ENCODE measurements around the gene FOXP1.

The FOXP1 gene

DNA sequence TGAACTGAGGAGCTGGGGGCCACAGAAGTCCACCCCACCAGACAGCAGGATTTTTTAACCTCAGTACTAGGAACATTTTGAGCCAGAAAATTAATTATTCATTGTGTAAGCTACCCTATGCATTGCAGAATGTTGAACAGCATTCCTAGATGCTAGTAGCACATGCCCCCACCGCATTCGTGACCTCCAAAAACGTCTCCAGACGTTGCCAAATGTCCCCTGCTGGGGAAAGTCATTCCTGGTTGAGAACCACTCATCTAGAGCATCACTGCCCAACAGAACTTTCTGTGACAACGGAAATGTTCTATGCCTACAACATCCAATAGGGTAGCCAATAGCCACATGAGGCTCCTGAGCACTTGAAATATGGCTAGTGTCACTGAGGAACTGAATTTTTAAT lies 333.5 kb downstream of the FOXP1 start:
- no peak for DNase-seq

DNA sequence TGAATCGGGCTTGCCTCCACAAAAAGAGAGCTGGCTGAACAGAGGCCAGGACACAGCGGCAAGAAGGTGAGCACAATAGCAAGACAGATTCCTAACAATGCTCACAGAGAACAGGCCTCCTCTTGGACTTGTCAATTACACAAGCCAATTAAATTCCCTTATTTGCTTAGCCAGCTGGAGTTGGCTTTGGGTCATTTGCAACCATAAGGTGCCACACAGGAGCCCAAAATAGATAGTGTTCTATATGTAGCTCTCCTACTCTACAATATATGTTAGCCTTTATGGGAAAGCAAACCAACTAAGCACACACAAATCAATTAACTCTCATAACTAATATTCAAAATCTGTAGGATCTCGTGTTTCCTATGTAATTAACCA lies 335.6 kb downstream of the FOXP1 start:
- DNase-seq, result no peak

GRCh38 chr3:71247221-71247957 lies 336.1 kb downstream of the FOXP1 start:
- DNase-seq, result no peak

GRCh38 chr3:71245971-71246880 lies 337.3 kb downstream of the FOXP1 start:
- DNase-seq, result no peak

- DNase-seq, result no peak
Measured at GRCh38 chr3:71244826-71245488, 338.6 kb downstream of the FOXP1 start.

DNA sequence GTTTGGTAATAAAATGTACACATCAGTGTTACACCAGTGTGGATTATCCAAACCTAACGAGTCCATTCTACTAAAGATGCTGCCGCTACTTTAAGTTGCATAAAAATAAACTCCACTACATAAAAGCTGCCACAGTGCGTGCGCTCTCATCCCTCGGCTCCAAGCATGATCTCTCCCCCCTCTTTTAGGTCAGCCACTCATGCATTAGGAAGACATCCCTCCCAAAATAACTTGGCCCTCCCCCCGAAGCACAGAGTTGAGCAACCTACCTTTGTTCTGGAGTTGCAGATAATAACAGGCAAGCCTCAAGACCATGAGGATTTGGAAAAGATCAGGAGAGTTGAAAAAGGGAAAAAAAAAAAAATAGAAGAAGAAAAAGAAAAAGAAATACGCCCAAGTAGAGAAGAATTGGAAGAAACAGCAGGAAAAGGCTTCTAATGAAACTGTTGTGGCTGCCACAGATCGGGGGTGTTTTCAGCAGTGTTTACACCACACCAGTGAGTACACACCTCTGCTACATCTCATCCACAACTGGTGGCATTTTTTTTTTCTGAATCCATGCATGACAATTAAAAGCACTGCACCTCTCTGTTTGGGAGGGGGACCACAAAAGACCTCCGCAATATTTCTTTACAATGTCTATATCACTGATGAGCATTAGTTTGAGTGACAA lies 339.2 kb downstream of the FOXP1 start:
- no peak for DNase-seq

GRCh38 chr3:71243229-71243628 lies 340.3 kb downstream of the FOXP1 start:
- no peak for DNase-seq

GRCh38 chr3:71241981-71242560 lies 341.5 kb downstream of the FOXP1 start:
- no peak for DNase-seq

DNA sequence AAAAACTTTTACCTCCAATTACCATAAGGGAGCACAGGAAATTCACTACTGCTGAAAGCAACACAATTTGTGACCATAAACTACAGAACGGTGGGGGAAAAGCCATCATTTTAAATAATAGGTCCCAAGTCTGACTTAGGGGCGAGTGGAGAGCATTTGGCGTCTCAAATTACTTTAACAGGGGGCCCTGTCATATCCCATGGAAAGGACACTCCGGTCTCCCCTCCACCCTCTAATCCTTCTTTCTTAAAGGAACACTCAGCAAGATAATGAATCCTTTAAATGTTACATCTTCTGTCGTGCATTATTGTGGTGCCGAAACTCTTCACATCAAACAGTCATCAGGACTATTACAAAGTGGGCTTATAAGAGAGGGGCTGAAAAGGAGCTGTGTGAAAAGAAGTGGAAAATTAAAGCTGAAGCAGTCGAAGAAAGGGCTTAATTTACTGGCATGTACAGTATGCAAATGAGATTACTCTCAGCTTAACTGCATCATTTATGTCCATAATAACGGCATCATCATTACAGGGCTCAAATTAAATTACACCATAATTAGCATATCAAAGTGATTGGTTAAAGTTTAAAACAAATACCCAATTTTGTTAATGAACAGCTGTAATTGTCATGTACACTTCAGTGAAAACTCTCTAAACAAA lies 342.2 kb downstream of the FOXP1 start:
- DNase-seq, result no peak

GRCh38 chr3:71240034-71240433 lies 343.5 kb downstream of the FOXP1 start:
- no peak for DNase-seq

GRCh38 chr3:71238355-71238757 lies 345.2 kb downstream of the FOXP1 start:
- no peak for DNase-seq

DNA sequence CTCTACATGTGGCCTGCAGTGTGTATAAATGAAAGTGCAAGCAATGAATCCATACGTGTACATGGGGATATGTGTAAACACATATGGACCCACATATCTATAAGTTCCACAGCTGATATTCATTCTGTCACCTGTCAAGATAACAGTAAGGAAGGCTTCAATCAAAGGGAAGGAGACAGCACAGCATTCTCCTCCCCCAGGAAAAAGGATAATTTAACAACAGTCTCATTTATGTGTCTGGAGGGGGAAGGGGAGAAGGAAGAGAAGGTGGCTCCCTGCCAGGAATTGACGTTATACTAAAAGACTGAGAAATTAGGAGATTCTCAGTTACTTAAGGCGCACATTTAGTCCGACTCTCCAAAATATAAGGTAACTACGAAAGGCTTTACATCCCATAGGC lies 345.9 kb downstream of the FOXP1 start:
- no peak for DNase-seq

- DNase-seq, result no peak
Measured at GRCh38 chr3:71235846-71236245, 347.7 kb downstream of the FOXP1 start.

DNA sequence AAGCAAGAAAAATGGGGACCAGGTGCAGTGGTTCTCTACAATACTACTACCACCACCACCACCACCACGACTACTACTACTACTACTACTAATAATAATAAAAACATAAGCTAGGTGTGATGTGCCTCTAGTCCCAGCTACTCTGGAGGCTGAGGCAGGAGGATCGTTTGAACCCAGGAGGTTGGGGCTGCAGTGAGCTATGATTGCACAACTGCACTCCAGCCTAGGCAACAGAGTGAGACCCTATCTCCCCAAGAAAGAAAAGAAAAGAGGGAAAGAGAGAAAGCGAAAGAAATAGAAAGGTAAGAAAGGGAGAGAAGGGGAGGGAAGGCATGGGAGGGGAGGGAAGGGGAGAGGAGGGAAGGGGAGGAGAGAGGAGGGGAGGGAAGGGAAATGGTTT lies 350.6 kb downstream of the FOXP1 start:
- no peak for DNase-seq

- no peak for DNase-seq
Measured at GRCh38 chr3:71232175-71232679, 351.3 kb downstream of the FOXP1 start.

DNA sequence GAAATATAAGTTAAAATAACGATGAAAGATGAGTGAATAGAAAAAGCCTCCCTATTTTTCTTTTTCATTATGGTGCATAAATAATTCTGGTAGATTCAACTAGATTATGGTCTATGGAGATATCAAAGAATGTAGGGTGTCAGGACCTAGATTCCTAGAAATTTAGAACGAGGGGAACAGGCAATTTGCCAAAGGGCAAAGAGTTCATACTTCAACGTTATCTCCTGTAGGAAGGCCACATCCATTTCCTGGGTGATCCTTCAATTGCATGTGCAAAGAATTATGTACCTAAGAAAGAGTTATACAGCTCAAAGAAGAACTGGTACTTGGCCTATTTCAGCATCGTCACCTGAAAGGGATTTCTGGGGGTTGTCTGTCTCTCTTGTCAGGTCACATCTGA lies 351.8 kb downstream of the FOXP1 start:
- DNase-seq, result no peak

GRCh38 chr3:71229905-71230657 lies 353.4 kb downstream of the FOXP1 start:
- DNase-seq, result no peak

DNA sequence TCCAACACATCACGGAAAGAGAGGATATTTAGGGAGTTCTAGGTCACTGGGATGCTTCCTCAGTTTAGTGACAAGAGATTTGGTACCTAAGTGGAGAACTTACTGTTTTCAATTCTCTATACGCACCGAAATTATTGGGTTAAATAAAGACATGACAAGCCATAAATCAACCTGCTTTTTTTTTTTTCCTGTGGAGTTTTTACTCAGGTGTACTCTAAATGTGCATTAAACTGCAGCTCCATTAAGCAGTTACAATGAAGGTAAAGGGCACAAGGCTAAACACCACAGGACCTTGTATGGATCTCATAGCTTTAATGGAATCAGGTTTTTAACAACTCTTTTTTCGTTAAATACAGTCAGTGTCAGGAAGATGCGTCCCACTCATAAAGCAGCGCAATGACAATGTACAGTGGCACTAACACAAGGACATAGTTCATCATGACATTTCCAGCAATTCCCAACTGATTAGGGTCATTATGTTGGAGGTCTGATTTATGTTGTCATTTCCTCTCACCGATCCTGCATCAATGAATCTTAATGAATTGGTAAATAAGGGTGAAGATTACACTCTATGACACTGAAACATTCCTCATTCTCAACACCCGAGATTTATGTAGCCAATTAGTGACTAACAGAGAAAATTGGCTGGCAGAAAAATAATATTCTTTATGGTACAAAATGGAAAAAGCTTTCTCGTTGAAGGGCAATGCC lies 355.2 kb downstream of the FOXP1 start:
- DNase-seq, result no peak

DNA sequence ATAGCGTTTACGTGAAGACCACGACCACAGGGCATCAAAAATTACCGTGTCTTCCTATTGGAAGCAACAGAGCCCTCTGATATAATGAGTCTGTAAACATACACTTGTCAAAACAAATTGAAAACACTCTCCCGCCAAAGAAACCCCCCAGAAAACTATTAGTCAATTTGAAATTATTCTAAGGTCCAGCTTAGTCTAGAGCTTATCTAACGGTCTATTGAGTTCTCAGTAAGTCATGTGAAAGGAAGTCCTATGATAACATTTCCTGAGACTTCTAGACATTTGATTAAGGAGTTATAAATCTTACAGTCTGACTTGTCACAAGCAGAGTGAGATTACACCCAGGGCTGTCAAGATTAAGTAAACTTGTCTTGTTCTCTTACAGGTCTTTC lies 356.3 kb downstream of the FOXP1 start:
- DNase-seq, result no peak

DNA sequence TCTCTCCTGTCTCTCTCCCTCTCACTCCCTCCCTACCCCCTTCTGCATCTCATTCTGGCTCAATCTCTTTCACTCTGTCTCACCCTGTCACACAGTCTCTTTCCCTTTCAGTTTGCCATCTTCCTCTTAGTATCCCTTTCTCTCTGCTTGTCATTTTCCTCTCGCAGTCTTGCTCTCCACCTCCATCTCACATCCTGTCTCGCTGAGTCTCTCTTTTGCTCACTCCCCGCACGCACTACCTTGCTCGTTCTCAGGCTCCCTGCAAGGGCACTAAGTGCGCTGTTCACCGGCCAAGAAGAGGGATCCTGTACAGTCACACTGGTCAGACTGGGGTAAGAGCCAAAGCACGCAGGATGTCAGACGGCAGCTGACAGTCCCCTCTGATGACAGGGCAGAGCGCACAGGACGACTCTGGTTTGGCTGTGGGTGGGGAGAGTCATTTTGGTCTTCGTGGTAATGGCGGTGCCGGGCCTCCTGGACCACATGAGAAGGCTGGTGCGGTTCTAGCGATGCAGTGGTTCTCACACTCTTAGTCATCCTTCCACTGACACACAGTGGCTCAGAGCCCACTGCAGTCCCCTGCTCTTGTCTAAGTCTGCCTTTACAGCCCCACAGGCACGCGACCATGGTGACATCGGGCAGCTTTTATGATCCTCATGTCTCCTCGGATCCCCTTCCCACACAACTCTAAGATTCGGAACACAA lies 356.8 kb downstream of the FOXP1 start:
- peak; percentile 87 to 91 for DNase-seq

Data from stimulated activated CD4-positive, alpha-beta T cell treated with anti-CD3 and anti-CD28 coated beads, Interleukin-2, amount 100 ng/mL, for 24 hours (primary cell).